GM12874 (cell line): ENCODE data around the gene PROSER2.

Experiments
- CTCF ChIP-seq: IDR thresholded peaks from 2 replicates; pipeline ENCODE4 v1.5.1; 2011; ENCODE audit warnings: low read depth, mild to moderate bottlenecking, control low read depth, low read length, moderate library complexity; ENCODE audit not compliant: insufficient read depth

Gene PROSER2

GRCh38 chr10:11881477-11882417, 58.6 kb downstream of the PROSER2 start:
- TF ChIP-seq CTCF = peak; percentile 12; the same call in 1 of the 2 replicates

GRCh38 chr10:11882646-11883375, 59.7 kb downstream of the PROSER2 start:
- TF ChIP-seq CTCF = no peak

DNA sequence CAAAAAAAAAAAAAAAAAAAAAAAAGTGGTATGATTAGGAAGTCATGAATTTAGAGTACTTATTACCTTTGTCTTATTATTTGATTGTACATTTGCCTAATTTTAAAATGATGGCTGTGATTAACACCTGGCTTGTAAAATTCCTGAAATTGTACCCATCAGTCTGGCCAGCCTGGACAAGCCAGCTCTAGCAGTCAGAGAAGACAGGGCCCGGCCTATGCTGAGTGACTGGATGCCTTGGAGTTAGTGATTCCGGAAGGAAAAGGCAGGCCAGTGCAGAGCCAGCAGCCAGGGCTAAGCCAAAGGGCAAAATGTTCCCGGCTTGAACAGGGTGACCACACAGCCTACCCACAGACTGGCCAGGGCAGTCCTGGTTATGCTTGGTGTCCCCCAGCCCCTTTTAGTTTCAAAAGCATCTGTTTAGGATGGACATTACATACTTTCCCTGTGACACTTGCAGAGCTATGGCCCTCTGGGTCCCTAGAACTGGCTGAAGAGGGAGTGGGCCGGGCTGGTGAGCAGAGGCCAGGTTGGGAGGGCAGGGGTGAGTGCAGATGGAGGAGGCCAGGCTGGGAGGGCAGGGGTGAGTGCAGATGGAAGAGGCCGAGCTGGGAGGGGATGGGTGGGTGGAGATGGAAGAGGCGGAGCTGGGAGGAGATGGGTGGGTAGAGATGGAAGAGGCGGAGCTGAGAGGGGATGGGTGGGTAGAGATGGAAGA, 61.7 kb downstream of the PROSER2 start:
- no peak for TF ChIP-seq CTCF

DNA sequence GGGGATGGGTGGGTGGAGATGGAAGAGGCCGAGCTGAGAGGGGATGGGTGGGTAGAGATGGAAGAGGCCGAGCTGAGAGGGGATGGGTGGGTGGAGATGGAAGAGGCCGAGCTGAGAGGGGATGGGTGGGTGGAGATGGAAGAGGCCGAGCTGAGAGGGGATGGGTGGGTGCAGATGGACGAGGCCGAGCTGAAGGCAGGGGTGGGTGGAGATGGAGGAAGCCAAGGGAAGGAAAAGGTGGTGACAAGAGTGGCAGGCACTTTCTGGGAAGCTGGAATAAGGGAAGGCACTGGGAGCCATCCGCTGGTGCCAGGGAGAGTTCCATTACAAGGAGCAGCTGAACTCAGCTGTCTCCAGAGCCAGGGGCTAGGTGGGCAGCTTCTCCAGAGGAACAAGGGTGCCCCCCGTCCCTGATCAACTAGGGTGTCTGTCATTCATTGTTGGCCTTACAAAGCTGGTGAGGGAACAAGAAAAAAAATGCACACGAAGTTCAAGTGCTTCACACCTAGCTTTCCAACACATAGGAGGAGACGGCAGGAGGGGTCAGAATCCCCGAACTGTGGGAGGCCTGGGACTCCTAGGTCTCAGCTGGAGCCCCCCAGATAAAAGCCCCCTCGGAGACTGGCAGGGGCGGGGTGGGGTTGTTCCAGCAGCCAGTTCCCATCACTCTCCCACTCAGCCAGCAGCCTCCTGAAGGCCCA, 62.4 kb downstream of the PROSER2 start:
- TF ChIP-seq CTCF = no peak

DNA sequence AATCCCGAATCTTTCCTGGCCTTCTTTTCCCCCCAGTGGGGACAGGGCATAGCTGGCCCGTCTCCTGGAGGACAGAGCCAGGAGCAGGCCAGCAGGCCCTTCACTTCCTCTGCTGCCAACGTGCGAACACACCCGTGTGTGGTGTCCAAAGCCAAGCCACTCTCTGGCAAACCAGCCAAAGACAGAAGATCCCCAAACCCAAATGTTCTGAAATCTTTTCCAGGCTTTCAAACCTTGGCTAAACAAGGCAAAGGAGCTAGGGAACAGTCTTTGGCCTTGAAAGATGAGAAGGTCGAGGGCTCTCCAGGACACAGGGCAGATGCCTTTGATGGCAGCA, 63.0 kb downstream of the PROSER2 start:
- no peak for TF ChIP-seq CTCF

DNA sequence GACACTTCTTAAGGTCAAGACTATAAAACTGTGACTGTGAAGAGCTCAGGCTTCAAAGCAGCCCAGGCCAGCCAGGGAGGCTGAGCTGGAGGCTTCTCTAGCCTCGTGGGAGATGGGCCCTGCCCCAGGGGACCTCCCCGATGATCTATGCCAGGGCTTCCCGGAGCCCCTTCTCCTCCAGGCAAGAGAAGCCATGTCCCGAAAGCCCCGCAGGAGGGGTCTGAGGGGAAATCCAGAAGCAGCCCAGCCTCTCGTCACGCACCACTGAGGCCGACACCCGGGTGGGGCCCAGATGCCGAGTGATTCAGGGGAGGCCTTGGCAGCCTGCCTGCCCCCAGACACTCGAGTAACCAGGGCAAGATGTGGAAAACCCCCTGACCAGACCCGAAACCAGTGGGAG, 63.7 kb downstream of the PROSER2 start:
- no peak for TF ChIP-seq CTCF
